ENCODE results near the gene C13orf46.

C13orf46 gene

DNA sequence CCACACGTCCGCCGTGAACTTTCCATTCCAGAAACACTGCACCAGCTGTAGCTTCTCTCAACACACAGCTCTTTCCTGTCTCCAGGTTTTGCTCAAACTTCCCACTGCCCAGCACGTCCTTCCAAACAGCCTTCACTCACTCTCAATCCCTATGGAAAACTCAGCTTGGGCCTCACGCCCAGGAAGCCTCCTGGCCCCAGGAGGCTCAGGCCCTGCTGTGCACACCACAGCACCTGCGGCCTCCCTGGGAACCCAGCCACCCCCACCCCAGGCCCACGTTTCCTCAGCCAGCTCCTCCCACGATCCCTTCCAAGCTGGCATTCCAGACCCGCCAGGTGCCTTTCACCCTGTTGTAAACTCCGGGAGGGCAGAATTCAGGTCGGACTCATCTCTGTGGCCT, 35.2 kb downstream of the C13orf46 start:
- TF ChIP-seq CTCF (IDR thresholded peaks at IDR 0.05; ENCODE audit: low read depth, low read length, missing control alignments), result no peak
- DNase-seq (ENCODE audit: low read depth), result no peak
- no peak overlapping the region for H3K4me3 ChIP-seq (ENCODE audit: low read depth, low read length)

DNA sequence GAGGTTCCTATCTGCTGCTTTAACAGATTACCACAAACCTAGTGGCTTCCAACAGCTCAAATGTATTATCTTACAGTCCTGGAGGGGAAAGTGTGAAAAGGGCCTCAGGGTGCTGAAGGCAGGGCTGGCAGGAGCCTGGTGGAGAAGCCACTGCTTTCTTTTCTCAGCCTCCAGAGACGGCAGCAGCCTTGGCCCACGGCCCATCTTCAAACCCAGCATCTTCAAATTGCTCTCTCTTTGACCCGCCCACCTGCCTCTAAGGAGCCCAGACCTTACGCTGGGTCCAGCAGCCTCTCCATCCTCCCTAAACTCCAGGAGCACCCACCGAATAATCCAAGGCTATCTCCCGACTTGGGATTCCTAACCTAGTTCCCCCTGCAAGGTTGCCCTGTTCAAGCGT, 35.6 kb downstream of the C13orf46 start:
- no peak for TF ChIP-seq CTCF (IDR thresholded peaks at IDR 0.05; ENCODE audit: low read depth, low read length, missing control alignments)
- H3K4me3 ChIP-seq (ENCODE audit: low read depth, low read length), result no peak overlapping the region
- DNase-seq (ENCODE audit: low read depth), result no peak

DNA sequence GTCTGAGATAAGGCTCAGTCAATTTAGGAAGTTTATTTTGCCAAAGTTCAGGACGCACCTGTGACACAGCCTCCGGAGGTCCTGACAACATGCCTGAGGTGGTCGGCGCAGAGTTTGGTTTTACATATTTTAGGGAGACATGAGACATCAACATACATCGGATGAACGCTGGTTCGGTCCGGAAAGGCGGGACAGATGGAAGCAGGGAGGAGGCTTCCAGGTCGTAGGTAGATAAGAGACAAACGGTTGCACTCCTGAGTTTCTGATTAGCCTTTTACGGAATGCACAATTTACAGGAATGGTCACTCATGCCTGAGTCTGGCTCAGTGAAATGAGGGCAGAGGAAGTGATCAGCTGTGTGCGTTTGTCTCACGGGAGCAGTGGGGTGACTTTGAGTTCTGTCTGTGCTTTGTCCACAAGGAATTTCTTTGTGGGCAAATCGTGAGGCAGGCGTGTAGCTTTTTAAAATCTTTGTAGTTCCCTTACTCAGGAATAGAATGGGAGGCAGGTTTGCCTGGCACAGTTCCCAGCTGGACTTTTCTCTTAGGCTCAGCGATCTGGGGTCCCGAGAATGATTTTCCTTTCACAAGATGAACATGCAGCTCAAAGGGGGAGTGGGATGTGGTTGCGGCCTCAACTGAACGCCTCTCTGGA, 36.2 kb downstream of the C13orf46 start:
- no peak overlapping the region for H3K4me3 ChIP-seq (ENCODE audit: low read depth, low read length)
- no peak for TF ChIP-seq CTCF (IDR thresholded peaks at IDR 0.05; ENCODE audit: low read depth, low read length, missing control alignments)
- no peak for DNase-seq (ENCODE audit: low read depth)

DNA sequence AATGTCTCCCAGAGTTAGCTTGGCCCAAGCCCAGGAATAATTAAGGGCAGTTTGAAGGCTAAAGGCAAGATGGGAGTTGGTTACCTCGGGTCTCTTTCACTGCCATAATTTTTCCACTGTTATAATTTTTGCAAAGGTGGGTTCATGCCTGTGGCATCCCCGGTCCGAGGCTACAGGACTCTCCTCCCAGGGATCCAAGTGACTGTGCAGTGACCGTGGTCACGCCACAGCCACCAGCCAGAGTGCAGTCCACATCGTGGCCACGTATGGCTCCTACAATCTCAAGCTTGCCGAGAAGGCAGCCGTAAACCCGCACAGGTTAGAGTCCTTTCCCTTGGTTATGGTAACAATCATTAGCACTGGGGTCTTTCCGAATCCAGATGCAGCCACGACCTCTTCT, 36.8 kb downstream of the C13orf46 start:
- H3K4me3 ChIP-seq (ENCODE audit: low read depth, low read length), result no peak overlapping the region
- no peak for TF ChIP-seq CTCF (IDR thresholded peaks at IDR 0.05; ENCODE audit: low read depth, low read length, missing control alignments)

GRCh38 chr13:113936166-113936965, 37.5 kb downstream of the C13orf46 start:
- DNase-seq (ENCODE audit: low read depth), result no peak
- no peak for TF ChIP-seq CTCF (IDR thresholded peaks at IDR 0.05; ENCODE audit: low read depth, low read length, missing control alignments)
- H3K4me3 ChIP-seq (ENCODE audit: low read depth, low read length), result no peak overlapping the region

More for the DNA sequence above, 36.8 kb downstream of the C13orf46 start:
- DNase-seq (ENCODE audit: low read depth), result no peak

- no peak for DNase-seq (ENCODE audit: low read depth)
- H3K4me3 ChIP-seq (ENCODE audit: low read depth, low read length), result no peak overlapping the region
- no peak for TF ChIP-seq CTCF (IDR thresholded peaks at IDR 0.05; ENCODE audit: low read depth, low read length, missing control alignments)
Measured at GRCh38 chr13:113935001-113935844, 38.7 kb downstream of the C13orf46 start.
